ENCODE results near the gene SLC2A4.
"Not testable (repeated sequence)": the region's sequence is repeated elsewhere in the genome, so short reads cannot be mapped to it uniquely, and the experiment has no call there.

The SLC2A4 gene

GRCh38 chr17:7324438-7324779 is 42.9 kb downstream of the SLC2A4 start:
- DNase-seq (ENCODE audit: low read depth in 2 of 2), result no peak

GRCh38 chr17:7325031-7325528 is 43.6 kb downstream of the SLC2A4 start:
- DNase-seq (ENCODE audit: low read depth in 2 of 2), result no peak

- no peak for DNase-seq (ENCODE audit: low read depth in 2 of 2)
Measured at GRCh38 chr17:7326186-7326585, 44.7 kb downstream of the SLC2A4 start.

GRCh38 chr17:7327056-7327455 is 45.5 kb downstream of the SLC2A4 start:
- DNase-seq (ENCODE audit: low read depth in 2 of 2), result no peak

- no peak for DNase-seq (ENCODE audit: low read depth in 2 of 2)
Measured at GRCh38 chr17:7327501-7327900, 46.0 kb downstream of the SLC2A4 start.

GRCh38 chr17:7328009-7328408 is 46.5 kb downstream of the SLC2A4 start:
- DNase-seq (ENCODE audit: low read depth in 2 of 2), result no peak

- DNase-seq (ENCODE audit: low read depth in 2 of 2), result peak; percentile 22 to 27
Measured at GRCh38 chr17:7328840-7329373, 47.4 kb downstream of the SLC2A4 start, which contains the start of gene NEURL4. Gene NEURL4, minus strand, starts transcription at chr17:7329335. Its CDS starts 23 bp downstream, at chr17:7329312.

- peak; percentile 93 to 96 for DNase-seq (ENCODE audit: low read depth in 2 of 2)
Measured at GRCh38 chr17:7329374-7329996, 48.0 kb downstream of the SLC2A4 start.

- DNase-seq (ENCODE audit: low read depth in 2 of 2), result peak; percentile 69 to 80
Measured at GRCh38 chr17:7329997-7330637, 48.6 kb downstream of the SLC2A4 start.

GRCh38 chr17:7330638-7331015 is 49.1 kb downstream of the SLC2A4 start:
- DNase-seq (ENCODE audit: low read depth in 2 of 2), result no peak

- no peak for DNase-seq (ENCODE audit: low read depth in 2 of 2)
Measured at GRCh38 chr17:7332111-7332510, 50.6 kb downstream of the SLC2A4 start.

- DNase-seq (ENCODE audit: low read depth in 2 of 2), result not testable (repeated sequence)
Measured at GRCh38 chr17:7332600-7333069, 51.1 kb downstream of the SLC2A4 start.

- DNase-seq (ENCODE audit: low read depth in 2 of 2), result no peak
Measured at GRCh38 chr17:7334938-7335538, 53.5 kb downstream of the SLC2A4 start.

- not testable (repeated sequence) for DNase-seq (ENCODE audit: low read depth in 2 of 2)
Measured at GRCh38 chr17:7335765-7336164, 54.2 kb downstream of the SLC2A4 start.

GRCh38 chr17:7336240-7337175 is 55.0 kb downstream of the SLC2A4 start, which contains the start of gene ACAP1:
Gene ACAP1, plus strand, starts transcription at chr17:7336529. Its CDS starts 206 bp downstream, at chr17:7336735.
- peak; percentile 78 to 87 for DNase-seq (ENCODE audit: low read depth in 2 of 2)

- not testable (repeated sequence) for DNase-seq (ENCODE audit: low read depth in 2 of 2)
Measured at GRCh38 chr17:7337600-7337999, 56.1 kb downstream of the SLC2A4 start.

Measured in stimulated activated CD4-positive, alpha-beta T cell treated with anti-CD3 and anti-CD28 coated beads, Interleukin-4, amount 100 ng/mL, for 48 hours (primary cell).